Adipocyte (in vitro differentiated cells): ENCODE data around the gene GPC3.
"Not testable (repeated sequence)": the region's sequence is repeated elsewhere in the genome, so short reads cannot be mapped to it uniquely, and the experiment has no call there.

Source experiments
- DNase-seq: peaks from one replicate; pipeline ENCODE4 v3.0.0-alpha.2; 2015; ENCODE audit warnings: low read depth
- H3K27me3 ChIP-seq: replicated peaks from 2 replicates; pipeline ENCODE4 v1.7.0; 2013; ENCODE audit warnings: mild to moderate bottlenecking, low read length, moderate library complexity; ENCODE audit not compliant: control insufficient read depth, insufficient read depth
- H3K36me3 ChIP-seq: 2 replicates; pipeline ENCODE4 v1.7.0; 2013; ENCODE audit warnings: low read length, mild to moderate bottlenecking, moderate library complexity; ENCODE audit not compliant: control insufficient read depth, insufficient read depth, severe bottlenecking
- H3K4me1 ChIP-seq: 2 replicates; pipeline ENCODE4 v1.7.0; 2013; ENCODE audit warnings: mild to moderate bottlenecking, low read length, moderate library complexity; ENCODE audit not compliant: control insufficient read depth, insufficient read depth
- H3K4me3 ChIP-seq: 2 replicates; pipeline ENCODE4 v1.7.0; 2013; ENCODE audit warnings: mild to moderate bottlenecking, low read length, moderate library complexity
- H3K9ac ChIP-seq: 2 replicates; pipeline ENCODE4 v1.7.0; 2013; ENCODE audit warnings: mild to moderate bottlenecking, low read length, moderate library complexity
- H3K9me3 ChIP-seq: 2 replicates; pipeline ENCODE4 v1.7.0; 2013; ENCODE audit warnings: mild to moderate bottlenecking, low read length, moderate library complexity; ENCODE audit not compliant: control insufficient read depth

The GPC3 gene

GRCh38 chrX:133542476-133542875 lies 442.9 kb downstream of the GPC3 start:
- Histone ChIP-seq H3K9me3 (peaks cover 11% of the 10 kb centered on the region), H3K9ac (no peak overlapping the region), H3K36me3 (no peaks in the 10 kb centered on the region), H3K27me3 (no peaks in the 10 kb centered on the region), H3K4me3 (no peak overlapping the region), H3K4me1 (peaks cover 42% of the 10 kb centered on the region)
- peak; percentile 35 for DNase-seq

GRCh38 chrX:133541021-133541420 lies 444.4 kb downstream of the GPC3 start:
- no peaks in the 10 kb centered on the region for H3K27me3 ChIP-seq
- H3K36me3 ChIP-seq, result no peaks in the 10 kb centered on the region
- no peak overlapping the region for H3K9ac ChIP-seq
- H3K4me1 ChIP-seq, result peaks cover 34% of the 10 kb centered on the region
- no peak overlapping the region for H3K4me3 ChIP-seq
- peak; percentile 37 for DNase-seq
- H3K9me3 ChIP-seq, result peaks cover 9% of the 10 kb centered on the region

- no peaks in the 10 kb centered on the region for H3K36me3 ChIP-seq
- no peak for DNase-seq
- H3K4me3 ChIP-seq, result no peak overlapping the region
- H3K9ac ChIP-seq, result no peak overlapping the region
- no peaks in the 10 kb centered on the region for H3K9me3 ChIP-seq
- no peaks in the 10 kb centered on the region for H3K27me3 ChIP-seq
- H3K4me1 ChIP-seq, result peaks cover 20% of the 10 kb centered on the region
These were observed 447.2 kb downstream of the GPC3 start for GRCh38 chrX:133538148-133538547.

DNA sequence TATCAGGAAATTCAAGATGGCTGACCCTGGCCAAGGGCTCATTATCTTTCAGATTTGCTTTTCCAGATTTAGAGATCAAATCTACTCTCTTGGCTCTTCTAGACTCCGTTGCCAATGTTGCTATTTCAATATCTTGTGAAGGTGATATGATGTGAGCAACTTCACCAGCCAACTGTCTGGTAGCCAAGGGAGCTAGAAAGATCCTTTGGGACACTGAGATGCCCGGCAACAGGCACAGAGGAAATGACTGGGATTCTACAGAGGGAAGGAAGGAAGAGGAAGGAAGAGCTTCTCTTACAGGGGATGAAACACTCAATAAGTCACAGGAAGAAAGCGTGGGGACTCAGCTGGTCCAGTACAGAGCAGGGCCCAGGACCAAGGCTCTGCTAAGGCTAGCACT lies 448.3 kb downstream of the GPC3 start:
- no peak overlapping the region for H3K4me3 ChIP-seq
- no peak overlapping the region for H3K9ac ChIP-seq
- peaks cover 12% of the 10 kb centered on the region for H3K4me1 ChIP-seq
- no peak for DNase-seq
- H3K36me3 ChIP-seq, result no peaks in the 10 kb centered on the region
- no peaks in the 10 kb centered on the region for H3K27me3 ChIP-seq
- H3K9me3 ChIP-seq, result no peaks in the 10 kb centered on the region

DNA sequence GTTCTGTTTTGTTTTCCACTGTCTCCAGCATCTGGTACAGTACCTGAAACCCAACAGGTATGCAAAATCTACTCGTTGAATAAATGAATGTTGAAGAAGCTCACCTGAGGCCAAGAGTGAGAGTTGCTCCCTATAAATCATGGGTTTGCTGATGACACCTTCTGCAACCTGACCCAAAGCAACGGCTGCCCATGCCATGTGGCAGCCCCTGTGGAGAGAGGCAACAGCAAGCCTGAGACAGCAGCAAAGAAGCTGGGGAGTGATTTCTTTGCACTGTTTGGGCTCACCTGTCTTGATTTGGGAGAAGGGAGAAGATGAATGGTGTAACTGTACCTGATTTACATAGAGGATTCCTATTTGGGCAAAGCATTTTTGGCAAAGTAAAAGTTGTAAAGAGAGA lies 450.3 kb downstream of the GPC3 start:
- Histone ChIP-seq H3K27me3 (no peaks in the 10 kb centered on the region), H3K36me3 (no peaks in the 10 kb centered on the region), H3K9me3 (no peaks in the 10 kb centered on the region), H3K4me1 (no peaks in the 10 kb centered on the region), H3K4me3 (no peak overlapping the region), H3K9ac (no peak overlapping the region)
- no peak for DNase-seq

DNA sequence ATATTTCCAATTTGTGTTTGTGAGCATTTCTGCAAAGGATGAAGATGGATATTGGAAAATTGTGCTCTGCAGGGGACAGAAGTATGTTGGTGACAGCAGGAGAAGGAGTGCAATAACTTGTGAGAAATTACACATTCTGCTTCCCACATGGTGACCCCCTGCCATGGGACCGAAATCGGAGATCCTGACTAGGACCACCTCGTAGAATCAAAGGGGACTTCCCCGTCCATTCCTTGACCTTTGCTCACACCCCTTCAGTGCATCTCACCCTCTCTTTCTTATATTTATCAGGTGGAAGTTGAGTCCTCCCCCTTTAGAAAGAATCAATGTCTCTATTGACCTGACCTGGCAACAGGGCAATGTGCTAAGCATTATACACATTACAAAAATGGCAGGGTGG lies 451.2 kb downstream of the GPC3 start:
- H3K9ac ChIP-seq, result no peak overlapping the region
- DNase-seq, result no peak
- H3K9me3 ChIP-seq, result no peaks in the 10 kb centered on the region
- no peaks in the 10 kb centered on the region for H3K27me3 ChIP-seq
- H3K4me3 ChIP-seq, result no peak overlapping the region
- no peaks in the 10 kb centered on the region for H3K4me1 ChIP-seq
- no peaks in the 10 kb centered on the region for H3K36me3 ChIP-seq

DNA sequence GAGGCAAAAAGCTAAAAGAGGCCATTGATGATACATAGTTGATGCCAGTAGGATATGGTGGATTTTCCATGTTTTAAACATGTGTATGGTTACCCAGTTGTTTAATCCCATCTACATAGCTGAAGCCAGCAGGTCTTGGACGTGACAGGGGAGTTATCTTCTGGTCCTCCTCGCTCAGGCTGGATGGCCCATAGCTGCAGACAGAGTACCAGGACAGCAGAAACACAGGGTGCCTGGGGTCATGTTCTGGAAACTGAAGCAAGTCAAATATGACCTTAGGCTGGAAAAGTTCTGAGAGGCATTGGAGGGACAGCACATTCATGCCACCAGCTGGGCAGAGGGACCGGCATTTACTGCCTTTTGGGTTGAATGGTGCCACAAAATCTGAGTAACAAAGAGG lies 452.1 kb downstream of the GPC3 start:
- Histone ChIP-seq H3K4me1 (no peaks in the 10 kb centered on the region), H3K27me3 (no peaks in the 10 kb centered on the region), H3K9ac (no peak overlapping the region), H3K4me3 (no peak overlapping the region), H3K36me3 (no peaks in the 10 kb centered on the region), H3K9me3 (no peaks in the 10 kb centered on the region)
- no peak for DNase-seq

GRCh38 chrX:133530960-133531359 lies 454.4 kb downstream of the GPC3 start:
- Histone ChIP-seq H3K27me3 (peaks cover 4% of the 10 kb centered on the region), H3K4me1 (no peaks in the 10 kb centered on the region), H3K4me3 (no peak overlapping the region), H3K9me3 (no peaks in the 10 kb centered on the region), H3K9ac (no peak overlapping the region), H3K36me3 (no peaks in the 10 kb centered on the region)
- DNase-seq, result no peak

DNA sequence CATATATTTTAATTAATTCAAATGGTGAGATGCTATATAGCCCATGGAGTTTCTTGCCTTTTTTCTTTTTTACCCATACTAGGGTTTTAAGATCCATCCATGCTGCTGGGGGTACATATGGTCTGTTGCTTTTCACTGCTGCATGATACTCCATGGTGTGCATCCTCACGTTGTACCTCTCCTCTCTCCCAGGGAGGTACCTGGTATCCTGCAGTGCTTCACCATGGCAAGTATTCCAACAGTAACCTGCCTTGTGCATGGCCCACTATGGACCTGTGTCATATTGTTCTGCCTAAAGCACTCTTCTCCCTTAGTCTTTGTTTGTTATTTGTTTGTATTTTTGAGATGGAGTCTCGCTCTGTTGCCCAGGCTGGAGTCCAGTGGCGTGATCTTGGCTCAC lies 455.8 kb downstream of the GPC3 start:
- Histone ChIP-seq H3K36me3 (no peaks in the 10 kb centered on the region), H3K9ac (no peak overlapping the region), H3K9me3 (no peaks in the 10 kb centered on the region), H3K4me3 (no peak overlapping the region), H3K4me1 (no peaks in the 10 kb centered on the region), H3K27me3 (peaks cover 4% of the 10 kb centered on the region)
- no peak for DNase-seq

GRCh38 chrX:133527825-133528224 lies 457.6 kb downstream of the GPC3 start:
- Histone ChIP-seq H3K9me3 (no peaks in the 10 kb centered on the region), H3K4me1 (no peaks in the 10 kb centered on the region), H3K9ac (no peak overlapping the region), H3K27me3 (peaks cover 4% of the 10 kb centered on the region), H3K36me3 (no peaks in the 10 kb centered on the region), H3K4me3 (no peak overlapping the region)
- no peak for DNase-seq

DNA sequence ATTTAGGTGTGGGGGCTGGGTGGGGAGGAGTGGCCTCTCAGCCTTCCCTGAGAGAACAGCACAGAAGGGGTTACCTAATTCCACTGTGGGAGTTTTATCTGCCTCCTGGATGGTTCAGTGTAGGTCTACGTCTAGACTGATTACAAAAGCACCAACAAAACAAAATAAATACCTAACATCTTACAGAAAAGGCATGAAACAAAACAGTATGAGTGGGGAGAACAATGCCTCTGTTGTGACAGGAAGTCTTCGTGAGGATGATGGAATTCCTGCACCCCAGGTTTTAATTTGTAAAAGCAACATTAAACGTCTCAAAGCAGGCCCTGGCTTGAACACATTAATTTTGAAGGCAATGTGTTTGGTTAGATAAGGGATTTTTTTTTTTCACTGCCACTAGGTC lies 458.0 kb downstream of the GPC3 start:
- Histone ChIP-seq H3K4me1 (no peaks in the 10 kb centered on the region), H3K36me3 (no peaks in the 10 kb centered on the region), H3K4me3 (no peak overlapping the region), H3K27me3 (peaks cover 4% of the 10 kb centered on the region), H3K9me3 (no peaks in the 10 kb centered on the region), H3K9ac (no peak overlapping the region)
- no peak for DNase-seq

GRCh38 chrX:133526773-133527172 lies 458.6 kb downstream of the GPC3 start:
- not testable (repeated sequence) for H3K4me1 ChIP-seq, DNase-seq, H3K9ac ChIP-seq, H3K36me3 ChIP-seq, H3K4me3 ChIP-seq, H3K9me3 ChIP-seq, H3K27me3 ChIP-seq
